Measurements from ENCODE around the gene CNTD1. TPM values are rescaled to one million over a fixed set of nuclear protein-coding genes. Genes with fewer than 3 reads are reported as not detected.

The CNTD1 gene
- total and polyA plus RNA-seq, 2 of the 4 experiments (the other 2 are of a cell fraction): not detected

- H2BK120ac ChIP-seq (ENCODE audit: low read depth, low read length): no peak overlapping the region
- H3K56ac ChIP-seq (ENCODE audit: extremely low read depth, insufficient read depth, low read length): no peak overlapping the region
- no peak overlapping the region for H3K27ac ChIP-seq (ENCODE audit: insufficient read depth, low read length)
- H3K23ac ChIP-seq (ENCODE audit: low read depth, low read length): no peak overlapping the region
- ChIA-PET POLR2A (ENCODE audit: unreplicated experiment) (interaction anchor here (1.0 kb wide), 1 partner anchor 29 kb away, joined by 3 read pairs; the partner anchor contains the start of gene BECN1), CTCF (no interaction called here)
- 97% methylated on average over 9 of the region's 10 CpGs; no CpG with 5 or more reads in 1 of the 2 experiments for WGBS, 2 experiments (ENCODE audit: extremely low coverage in 2 of 2, insufficient read length in 1 of 2)
- intact Hi-C loops (cut with micrococcal nuclease) (no loop called here), dilution Hi-C loops (cut with HindIII; ENCODE audit: low sequenced_read_pairs, unreplicated experiment) (no loop called here), in situ Hi-C loops (cut with MboI; ENCODE audit: low sequenced_read_pairs) (no loop called here)
- no peaks in the 10 kb centered on the region for H4K20me1 ChIP-seq (ENCODE audit: insufficient read depth, low read length)
- DNase-seq (no peak), ATAC-seq (ENCODE audit: low read depth) (no peak)
- no peak overlapping the region for H3K9ac ChIP-seq (ENCODE audit: low read depth, low read length)
- no peaks in the 10 kb centered on the region for H3K9me3 ChIP-seq (ENCODE audit: control insufficient read depth, insufficient read depth, low read length)
- H2BK15ac ChIP-seq (ENCODE audit: low read depth, low read length): no peak overlapping the region
- peaks cover 4% of the 10 kb centered on the region; the same call in 1 of the 2 replicates for H3K36me3 ChIP-seq (ENCODE audit: control insufficient read depth, insufficient read depth, low read length)
- H3K4ac ChIP-seq (ENCODE audit: low read depth, low read length): no peak overlapping the region
- peak overlapping the region; percentile 57 for H2AK9ac ChIP-seq (replicated peaks; ENCODE audit: low read depth, low read length, poor library complexity)
- H3K27me3 ChIP-seq (ENCODE audit: control insufficient read depth, insufficient read depth, low read length): no peaks in the 10 kb centered on the region
- H2AFZ ChIP-seq (replicated peaks; ENCODE audit: low read length, poor library complexity): no peak overlapping the region
- no peak overlapping the region for H2BK20ac ChIP-seq (ENCODE audit: low read depth, low read length)
- H4K8ac ChIP-seq (ENCODE audit: low read depth in 2 of 2, low read length in 2 of 2): no peak overlapping the region
- no peak overlapping the region for H3K4me2 ChIP-seq (ENCODE audit: low read depth, low read length)
- H3K4me3 ChIP-seq (ENCODE audit: insufficient read depth, low read depth, low read length): no peak overlapping the region
- H3K18ac ChIP-seq (ENCODE audit: low read depth, low read length): no peak overlapping the region
- TF ChIP-seq, protein P1, sequence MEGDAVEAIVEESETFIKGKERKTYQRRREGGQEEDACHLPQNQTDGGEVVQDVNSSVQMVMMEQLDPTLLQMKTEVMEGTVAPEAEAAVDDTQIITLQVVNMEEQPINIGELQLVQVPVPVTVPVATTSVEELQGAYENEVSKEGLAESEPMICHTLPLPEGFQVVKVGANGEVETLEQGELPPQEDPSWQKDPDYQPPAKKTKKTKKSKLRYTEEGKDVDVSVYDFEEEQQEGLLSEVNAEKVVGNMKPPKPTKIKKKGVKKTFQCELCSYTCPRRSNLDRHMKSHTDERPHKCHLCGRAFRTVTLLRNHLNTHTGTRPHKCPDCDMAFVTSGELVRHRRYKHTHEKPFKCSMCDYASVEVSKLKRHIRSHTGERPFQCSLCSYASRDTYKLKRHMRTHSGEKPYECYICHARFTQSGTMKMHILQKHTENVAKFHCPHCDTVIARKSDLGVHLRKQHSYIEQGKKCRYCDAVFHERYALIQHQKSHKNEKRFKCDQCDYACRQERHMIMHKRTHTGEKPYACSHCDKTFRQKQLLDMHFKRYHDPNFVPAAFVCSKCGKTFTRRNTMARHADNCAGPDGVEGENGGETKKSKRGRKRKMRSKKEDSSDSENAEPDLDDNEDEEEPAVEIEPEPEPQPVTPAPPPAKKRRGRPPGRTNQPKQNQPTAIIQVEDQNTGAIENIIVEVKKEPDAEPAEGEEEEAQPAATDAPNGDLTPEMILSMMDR (conservative IDR thresholded peaks at IDR 0.05; ENCODE audit: low read depth, low read length): no peak
- TF ChIP-seq POLR2A (IDR thresholded peaks at IDR 0.05; ENCODE audit: low read depth, low read length): no peak
- no peak overlapping the region for H4K5ac ChIP-seq (ENCODE audit: low read depth, low read length)
- no peak overlapping the region for H2AK5ac ChIP-seq (ENCODE audit: low read depth, low read length)
- BruUV-seq (replicated peaks): no TSS peak
- peaks cover 19% of the 10 kb centered on the region for H3K9me1 ChIP-seq (ENCODE audit: insufficient read depth, low read length)
- no peak overlapping the region for H3K14ac ChIP-seq (replicated peaks; ENCODE audit: low read depth, low read length)
- no peak overlapping the region for H4K91ac ChIP-seq (ENCODE audit: insufficient read depth, low read depth, low read length)
- no peak overlapping the region for H2BK5ac ChIP-seq (ENCODE audit: low read depth, low read length, poor library complexity, severe bottlenecking)
- H3K79me1 ChIP-seq (ENCODE audit: low read depth in 1 of 2, low read length in 2 of 2): peaks cover 20 to 39% of the 10 kb centered on the region in 2 experiments
- H3K4me1 ChIP-seq (ENCODE audit: control insufficient read depth, insufficient read depth, low read length): peaks cover 7% of the 10 kb centered on the region
Observed at GRCh38 chr17:42795465-42795864, 3.2 kb upstream of the CNTD1 start.
